Stimulated activated naive CD4-positive, alpha-beta T cell (primary cell): ENCODE measurements around the gene TMEM247.
"Not testable (repeated sequence)": the region's sequence is repeated elsewhere in the genome, so short reads cannot be mapped to it uniquely, and the experiment has no call there.

ENCODE experiments used
- DNase-seq, 6 experiments: peaks; one replicate each; lab custom pipeline; 2025; lab: John Stamatoyannopoulos, UW

TMEM247 gene

DNA sequence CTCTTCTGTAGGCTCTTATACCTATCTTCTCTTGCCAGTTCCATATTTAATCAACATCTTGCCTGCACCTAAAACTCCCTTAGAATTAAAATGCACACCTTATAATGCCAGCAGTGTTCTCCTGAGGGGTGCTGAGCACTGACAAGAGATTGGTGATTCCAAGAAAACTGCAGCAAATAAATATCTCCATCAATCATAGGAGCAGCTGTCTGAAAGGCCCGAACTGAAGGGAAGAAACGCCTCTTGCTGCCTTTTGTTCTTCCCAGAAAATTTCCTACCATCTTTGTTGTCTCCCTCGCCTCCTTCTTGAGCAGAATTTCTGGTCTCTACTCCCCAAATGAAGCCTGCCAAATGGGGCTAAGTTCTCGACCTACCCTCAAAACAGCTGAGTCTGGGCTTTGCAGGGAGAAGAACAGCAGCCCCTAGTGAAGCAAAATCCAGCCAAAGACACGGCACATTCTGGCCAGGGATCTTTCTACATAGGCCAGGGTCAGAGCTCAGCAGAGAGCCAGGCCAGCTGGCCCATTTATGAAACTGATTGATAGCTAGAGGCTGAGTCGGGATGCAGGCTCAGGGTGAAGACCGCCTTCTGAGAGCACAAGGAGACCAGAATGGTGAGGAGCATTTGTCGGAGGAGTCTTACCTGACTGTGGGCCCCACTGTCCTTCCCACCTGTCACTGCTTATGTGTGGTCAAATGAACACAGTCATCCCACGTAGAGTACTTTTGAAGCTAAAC is 20.4 kb upstream of the TMEM247 start:
- no peak for DNase-seq

DNA sequence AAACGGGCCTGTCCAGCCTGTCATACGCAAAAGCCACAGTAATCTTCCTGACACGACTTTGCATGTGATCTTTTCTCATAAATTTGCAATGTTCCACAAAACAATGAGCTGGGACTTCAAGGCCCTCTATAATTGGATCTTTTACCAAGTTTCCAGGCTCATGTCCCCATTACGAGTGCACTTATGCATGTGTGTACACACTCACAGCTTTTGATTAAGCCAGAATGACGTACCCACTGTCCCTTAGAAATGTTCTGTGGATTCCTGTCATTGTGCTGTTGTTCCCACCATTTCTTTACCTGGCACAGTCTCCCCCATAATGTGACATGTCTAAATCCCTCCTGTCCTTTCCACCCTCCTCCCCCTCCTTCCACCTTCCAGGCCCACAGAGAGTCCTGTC is 19.7 kb upstream of the TMEM247 start:
- no peak for DNase-seq

DNA sequence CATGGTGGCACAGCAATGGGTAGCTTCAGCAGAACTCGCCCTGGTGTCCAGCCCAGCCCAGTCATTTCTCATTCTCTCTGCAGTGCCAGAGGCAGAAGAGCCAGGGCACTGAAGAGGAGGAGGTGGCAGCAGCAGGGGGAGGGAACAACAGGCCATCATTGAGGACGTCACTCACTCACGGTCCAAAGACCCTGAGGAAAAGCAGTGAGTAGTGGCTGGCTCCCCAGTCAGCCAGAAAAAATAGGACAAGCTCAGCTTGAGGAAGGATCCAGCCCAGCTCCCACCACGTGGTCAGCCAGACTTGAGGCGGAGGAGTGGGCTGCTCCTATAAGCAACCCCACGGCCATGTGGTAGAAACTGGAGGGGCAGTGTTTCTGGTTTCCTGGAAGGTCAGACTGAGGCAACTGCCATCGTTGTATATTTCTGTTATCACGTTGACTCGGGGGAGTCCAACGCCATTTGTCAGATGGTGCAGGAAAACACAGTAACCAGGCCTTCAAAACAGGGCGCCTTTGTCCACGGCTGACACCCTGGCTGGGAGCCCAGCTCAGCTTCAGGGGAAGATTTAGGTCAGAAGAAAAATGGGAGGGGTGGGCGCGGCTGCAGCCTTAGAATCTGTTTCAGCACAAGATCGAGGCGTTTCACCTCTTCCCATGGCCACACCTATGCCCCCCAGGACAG is 19.0 kb upstream of the TMEM247 start:
- DNase-seq: no peak

DNA sequence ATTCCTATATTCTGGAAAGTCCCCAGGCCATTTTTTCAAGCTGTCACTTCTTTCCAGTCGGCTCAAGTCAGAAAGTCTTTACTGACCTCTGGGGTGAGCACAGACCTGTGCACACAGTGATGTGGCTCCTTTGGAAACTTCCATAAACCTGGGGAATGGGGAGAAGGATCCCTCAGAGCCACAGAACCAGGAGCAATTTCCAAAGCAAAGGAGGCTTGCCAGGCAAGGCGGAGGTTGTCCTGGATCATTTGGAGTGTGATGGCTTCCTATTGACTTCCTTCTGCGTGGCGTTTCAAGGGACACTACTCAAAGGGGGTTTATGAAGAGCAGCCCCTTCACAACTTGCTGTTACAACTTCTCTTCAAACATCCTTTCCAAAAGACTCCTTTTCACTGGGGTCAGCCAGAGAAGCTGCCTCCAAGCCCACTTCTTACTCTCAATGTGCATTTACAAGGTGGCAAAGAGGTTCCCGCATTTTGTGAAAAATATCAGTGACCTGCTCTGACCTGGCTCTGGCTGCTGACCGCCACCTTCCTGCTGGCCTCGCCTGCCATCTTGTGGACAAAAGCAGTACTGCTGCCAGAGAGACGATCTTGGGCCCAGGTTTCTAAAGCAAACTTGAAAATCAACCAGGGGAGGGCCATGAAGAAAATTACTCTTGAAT is 18.2 kb upstream of the TMEM247 start:
- peak; percentile 11 to 74 (median 54) for DNase-seq

DNA sequence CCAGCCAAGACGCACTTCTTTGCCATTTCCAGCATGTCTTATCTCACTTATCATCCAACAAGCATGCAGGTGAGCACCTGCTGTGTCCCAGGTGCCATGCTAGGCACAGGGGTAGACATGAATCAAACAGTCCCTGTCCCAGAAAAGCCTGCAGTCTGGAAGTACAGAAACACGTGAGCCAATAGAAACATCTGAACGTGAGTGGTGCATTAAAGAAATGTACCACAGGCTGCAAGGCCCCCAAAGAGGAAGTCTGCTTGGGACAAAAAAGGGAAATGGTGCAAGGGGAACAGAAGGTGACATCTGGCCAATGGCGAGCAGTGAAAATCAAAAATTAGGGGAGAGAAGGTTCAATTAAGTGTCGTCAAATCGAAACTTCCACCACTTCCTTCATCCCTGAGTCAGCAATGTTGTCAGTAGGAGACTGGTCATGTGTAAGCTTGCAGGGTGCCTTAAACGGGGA is 17.6 kb upstream of the TMEM247 start:
- no peak for DNase-seq

DNA sequence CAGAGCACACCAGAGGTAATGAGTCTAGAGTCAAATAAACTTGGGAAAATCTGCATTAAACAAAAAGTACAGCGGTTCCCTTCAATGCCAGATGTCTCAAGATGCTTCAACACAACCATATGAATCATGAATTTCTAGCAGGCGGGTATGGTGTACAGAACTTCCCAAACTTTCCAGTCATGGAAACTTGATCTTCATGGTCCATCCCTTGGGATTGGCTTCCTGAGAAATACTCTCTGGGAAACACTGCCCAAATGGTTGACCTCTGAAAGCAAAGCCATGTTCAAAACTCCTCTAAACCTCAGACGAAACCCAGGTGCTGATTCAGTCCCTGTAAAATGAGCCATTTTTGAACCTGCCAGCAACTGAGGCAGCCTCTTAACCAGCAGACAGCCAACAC is 16.4 kb upstream of the TMEM247 start:
- DNase-seq: no peak

DNA sequence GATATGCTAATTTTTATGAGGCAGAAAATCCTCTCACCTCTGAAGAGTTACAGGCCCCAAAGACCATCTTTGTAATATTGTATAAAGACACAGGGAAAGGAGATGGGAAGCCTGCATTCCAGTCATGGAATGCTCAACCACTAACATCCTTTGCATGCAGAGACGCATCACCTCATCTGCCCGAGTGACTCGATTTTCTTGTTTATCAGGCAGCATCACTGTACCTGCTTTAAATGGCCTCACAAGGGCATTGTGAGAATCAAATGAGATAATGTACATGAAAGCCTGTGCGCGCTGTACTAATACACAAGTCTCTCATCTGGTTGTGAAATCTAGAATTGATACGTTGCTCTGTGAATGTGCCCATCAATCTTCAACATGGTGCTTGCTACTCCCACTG is 10.2 kb upstream of the TMEM247 start:
- DNase-seq: no peak

DNA sequence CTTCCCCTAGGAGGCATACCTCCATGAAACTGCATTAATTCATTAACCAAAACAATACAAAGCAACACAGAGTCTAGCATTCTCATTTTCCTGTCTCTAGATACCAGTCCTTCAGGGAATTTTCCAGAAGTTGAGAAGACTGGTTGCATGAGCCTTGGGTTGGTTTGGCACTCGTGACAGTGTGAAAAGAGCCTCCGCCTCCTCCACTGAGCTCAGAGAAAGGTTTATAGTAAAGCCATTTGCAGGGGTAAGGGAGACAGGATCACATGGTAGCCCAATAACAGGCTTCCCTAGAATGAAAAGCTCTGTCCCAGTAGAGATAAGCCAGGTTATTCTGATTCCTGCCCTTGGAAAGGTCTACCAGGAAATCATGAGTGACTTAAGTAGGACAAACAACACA is 9.7 kb upstream of the TMEM247 start:
- DNase-seq: no peak

DNA sequence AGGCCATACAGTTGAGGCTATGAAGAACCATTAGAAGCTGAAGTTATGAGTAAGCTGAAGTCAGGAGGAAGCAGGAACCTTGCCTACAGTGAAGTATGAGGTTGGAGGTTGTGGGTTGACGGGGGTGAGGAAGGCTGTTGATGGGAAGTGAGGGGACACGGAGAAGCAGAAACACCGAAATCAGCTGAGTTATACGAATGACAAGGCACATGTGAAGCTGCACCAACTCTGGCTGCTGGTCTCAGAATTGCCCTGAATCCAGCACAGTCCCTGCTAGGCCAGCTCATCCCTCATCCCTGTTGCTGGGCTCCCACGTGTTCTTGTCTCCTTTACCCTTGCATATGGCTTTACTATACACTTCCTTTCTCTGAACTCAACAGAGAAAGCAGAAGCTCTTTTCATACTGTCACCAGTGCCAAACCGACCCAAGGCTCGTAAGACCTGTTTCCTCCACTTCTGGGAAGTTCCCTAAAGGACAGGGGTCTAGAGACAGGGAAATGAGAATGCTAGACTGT is 9.2 kb upstream of the TMEM247 start:
- no peak for DNase-seq

DNA sequence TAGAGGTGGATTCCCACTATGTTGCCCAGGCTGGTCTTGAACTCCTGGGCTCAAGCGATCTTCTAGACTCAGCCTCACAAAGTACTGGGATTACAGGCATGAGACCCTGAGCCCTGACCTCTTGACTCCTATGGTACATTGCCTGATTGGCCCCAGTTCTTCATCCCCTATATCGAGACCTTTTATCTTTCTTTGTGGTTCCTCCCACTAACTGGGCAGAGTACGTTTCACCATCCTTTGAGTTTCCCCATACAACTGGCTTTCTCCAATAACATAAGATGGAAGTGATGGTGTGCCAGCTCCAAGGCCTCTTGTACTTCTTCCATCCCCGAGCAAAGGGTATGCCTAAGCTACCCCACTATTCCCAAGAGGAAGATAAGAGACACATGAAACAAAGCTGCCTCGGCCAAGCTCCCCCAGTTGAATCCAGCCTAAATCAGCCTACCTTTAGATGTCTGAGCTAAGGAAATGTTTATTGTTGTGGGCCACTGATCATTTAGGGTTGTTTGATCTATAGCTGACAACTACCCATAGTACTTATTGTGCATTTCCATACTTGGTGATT is 8.3 kb upstream of the TMEM247 start:
- no peak for DNase-seq

DNA sequence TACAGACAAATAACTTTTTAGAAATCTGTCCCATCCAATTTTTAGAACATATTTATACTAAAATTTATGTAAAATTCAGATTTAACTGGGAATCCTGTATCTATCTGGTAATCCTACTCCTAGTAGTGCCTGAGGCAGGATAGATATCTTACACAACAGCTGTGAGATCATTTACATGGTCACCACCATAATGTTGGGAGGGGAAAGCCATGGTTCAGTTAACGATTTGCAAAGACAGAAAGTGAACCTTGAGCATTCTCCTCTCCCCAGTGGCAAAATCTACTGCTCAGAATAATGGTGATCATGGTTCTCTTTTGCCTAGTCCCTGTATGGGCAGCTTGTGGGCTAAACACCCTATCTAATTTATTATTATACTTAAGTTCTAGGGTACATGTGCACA is 7.7 kb upstream of the TMEM247 start:
- DNase-seq: no peak

DNA sequence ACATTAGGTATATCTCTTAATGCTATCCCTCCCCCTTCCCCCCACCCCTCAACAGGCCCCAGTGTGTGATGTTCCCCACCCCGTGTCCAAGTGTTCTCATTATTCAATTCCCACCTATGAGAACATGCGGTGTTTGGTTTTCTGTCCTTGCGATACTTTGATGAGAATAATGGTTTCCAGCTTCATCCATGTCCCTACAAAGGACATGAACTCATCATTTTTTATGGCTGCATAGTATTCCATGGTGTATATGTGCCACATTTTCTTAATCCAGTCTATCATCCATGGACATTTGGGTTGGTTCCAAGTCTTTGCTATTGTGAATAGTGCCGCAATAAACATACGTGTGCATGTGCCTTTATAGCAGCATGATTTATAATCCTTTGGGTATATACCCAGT is 7.2 kb upstream of the TMEM247 start:
- not testable (repeated sequence) for DNase-seq

DNA sequence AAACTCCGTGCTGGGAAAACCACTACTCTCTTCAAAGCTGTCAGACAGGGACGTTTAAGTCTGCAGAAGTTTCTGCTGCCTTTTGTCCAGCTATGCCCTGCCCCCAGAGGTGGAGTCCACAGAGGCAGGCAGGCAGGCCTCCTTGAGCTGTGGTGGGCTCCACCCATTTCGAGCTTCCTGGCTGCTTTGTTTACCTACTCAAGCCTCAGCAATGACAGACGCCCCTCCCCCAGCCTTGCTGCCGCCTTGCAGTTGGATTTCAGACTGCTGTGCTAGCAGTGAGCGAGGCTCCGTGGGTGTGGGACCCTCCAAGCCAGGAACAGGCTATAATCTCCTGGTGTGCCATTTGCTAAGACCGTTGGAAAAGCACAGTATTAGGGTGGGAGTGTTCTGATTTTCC is 1.9 kb upstream of the TMEM247 start:
- DNase-seq: peak in 4 of 6 experiments; percentile 2 to 27 (median 15)

DNA sequence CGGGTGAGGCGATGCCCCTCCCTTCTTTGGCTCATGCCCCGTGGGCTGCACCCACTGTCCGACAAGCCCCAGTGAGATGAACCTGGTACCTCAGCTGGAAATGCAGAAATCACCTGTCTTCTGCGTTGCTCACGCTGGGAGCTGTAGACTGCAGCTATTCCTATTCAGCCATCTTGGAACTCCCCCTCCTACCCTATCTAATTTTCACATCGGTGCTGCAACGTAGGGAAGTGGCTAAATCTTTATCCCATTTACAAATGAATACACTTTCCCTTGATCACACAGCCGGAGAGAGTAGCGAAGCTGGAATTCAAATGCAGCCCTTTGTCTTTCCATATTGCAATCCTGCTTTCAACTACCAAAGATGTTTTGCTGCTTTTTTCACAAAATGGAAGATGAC is 1.4 kb upstream of the TMEM247 start:
- DNase-seq: no peak

DNA sequence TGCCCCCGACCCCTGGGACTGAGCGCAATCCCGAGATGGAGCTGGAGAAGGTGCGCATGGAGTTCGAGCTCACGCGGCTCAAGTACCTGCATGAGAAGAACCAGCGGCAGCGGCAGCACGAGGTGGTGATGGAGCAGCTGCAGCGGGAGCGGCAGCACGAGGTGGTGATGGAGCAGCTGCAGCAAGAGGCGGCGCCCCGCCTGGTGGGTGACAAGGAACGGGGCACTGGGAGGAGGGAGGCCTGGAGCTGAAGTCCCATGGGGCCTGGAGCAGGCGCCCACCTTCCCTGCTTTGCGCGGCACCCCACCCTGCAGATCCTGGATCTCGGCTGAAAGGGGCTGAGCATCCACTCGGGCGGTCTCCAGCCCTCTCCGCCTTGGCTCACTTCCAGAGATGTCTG is 1.2 kb downstream of the TMEM247 start:
- no peak for DNase-seq

DNA sequence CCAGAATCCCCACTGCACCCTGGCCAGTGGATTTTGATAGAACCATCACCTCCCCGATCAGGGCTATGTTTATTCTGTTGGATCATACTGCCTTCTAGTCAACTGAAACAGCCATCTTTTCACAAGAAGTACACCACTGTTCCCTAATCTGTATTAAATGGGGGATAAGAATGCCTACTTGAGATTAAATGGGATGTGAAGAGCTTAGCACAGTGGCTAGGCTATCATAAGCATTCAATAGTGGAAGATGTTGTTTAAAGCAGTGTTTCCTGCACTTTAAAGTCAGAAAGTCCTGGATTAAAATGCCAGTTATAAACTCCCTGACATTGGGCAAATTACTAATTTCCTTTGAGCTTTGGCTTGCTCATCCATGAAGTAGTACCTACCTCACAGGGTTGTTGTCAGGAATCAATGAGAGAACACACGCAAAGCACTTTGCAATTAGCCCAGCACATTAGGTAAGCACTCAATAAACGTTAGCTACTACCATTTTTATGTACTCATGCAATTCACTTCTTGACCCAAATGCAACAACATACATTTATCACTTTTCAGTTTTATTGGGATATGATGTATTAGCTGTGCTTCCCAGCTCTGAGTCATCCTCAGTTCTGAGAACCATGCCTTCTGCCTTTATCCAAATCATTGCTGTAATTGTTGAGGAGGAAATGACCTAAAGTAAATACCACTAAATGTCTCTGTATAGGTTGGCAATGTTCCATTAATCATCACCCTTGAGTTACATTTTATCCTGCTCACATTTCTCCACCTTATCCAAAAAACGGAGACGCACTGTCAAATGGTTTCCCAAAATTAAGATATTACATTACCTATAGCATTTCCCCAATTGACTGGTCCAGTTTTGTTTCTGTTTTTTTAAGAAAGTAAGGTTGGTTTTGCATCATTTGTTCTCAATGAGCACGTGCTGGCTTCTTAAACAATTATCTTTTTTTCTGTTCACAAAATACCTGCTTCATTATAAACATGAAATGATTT is 2.1 kb downstream of the TMEM247 start:
- no peak for DNase-seq

DNA sequence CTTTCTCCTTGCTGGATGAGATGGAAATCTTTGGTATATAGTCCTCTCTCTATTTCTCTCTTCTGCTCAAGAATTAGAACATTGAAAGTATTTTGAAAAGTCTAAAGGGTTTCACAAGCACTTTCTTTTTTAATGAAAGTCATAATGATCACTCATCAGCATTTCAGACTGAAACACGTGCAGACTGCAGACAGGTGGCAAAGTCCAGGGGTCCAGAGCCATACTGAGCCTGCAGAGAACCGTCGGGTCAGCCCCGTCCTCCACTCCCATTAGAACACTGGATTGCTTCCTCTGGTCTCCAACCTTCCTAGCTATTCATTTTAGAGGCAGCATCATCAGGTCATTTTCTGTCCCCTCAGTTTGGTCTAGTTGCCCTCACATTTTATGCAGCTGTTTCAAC is 3.1 kb downstream of the TMEM247 start:
- no peak for DNase-seq

DNA sequence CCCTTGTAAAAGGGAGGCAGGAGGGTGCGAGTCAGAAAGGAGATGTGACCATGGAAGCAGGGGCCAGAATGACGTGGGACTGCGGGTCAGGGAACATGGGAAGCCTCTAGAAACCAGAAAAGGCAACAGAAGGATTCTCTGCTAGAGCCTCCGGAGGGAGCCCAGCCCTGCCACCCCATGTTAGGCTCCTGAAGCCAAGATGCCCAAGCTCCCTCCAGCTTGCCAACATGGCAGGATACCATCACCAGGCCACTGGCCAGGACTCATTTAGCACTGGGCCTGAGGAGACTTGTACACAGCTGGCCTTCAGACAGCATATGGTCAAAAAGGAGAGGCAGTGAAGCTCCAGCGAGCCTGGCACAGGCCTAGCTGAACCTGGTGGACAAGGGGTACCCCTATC is 5.6 kb downstream of the TMEM247 start:
- DNase-seq: no peak

DNA sequence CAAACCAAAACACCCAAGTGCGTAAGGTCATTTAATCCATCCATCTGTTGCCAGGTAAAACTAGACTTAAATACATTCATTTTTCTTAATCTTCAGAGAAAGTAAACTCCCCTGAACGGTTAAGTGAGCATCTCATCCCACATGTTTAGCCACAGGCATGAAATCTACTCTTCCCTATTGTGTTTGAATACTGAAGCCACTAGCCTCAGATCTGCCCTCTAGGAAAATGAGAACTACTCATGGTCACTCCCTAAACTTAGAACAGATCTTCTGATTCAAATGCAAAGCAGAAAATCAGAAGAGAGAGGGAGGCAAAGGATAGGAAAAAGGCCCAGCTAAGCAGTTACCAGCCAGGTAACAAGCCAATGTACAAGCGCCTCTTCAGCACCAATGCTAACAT is 7.1 kb downstream of the TMEM247 start:
- DNase-seq: no peak

DNA sequence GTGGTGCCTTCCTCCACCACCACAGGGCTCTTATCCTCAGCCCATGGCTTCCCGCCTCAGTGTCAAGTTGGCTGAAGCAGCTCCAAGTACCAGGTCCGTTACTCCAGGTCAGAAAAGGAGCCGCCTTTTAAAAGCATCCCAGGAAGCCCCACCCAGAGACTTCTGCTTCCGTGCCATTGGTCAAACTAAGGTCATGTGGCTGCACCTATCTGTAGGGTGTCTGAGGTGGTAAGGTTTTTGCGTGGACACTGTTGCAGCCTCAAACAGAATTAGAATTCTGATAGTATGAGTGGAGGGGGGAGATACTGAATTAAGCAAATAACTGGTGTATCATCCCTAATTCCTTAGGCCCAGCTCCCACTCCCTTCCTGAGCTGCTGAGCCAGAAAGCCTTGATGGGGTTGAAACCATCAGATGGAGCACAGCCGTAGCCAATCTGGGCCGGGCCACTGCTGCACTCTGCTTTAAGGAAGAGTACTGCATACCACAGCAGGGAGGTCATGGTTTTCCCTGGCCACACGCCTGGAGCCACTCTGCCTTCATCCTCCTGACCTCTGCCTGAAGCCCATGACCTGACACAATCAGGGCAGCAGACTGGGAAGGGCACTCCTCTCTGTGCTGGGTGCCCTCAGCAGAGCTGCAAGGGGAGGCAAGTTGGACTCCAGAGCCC is 8.4 kb downstream of the TMEM247 start:
- no peak for DNase-seq

DNA sequence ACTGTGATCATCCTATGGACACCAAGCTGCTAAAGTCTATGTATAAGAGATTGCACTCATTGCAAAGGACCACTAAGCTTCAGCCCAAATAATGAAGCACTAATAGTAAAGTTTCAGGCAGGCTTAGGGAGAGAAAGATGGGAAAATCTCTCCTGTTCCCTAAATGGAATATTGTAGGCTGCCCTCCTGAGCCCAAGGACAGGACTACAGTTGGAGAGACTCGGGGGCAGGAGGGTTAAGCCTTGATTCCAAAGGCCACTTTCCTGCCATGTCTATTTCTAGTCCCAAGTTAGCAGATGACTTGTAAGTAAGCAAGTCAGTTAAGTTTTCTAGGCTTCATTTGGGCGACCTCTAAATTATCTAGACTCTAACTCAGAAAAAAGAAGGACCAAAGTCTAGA is 9.0 kb downstream of the TMEM247 start:
- DNase-seq: no peak
